SK-N-SH (cell line): ENCODE data around the gene PCNX3. TPM values are rescaled to one million over a fixed set of nuclear protein-coding genes. Genes with fewer than 3 reads are reported as not detected.

ENCODE experiments used
- CTCF ChIA-PET: fragments of 300-600, 350-600 bp; formaldehyde crosslinking; extraction: SDS; loops from one replicate; lab custom pipeline; 2021; lab: Yijun Ruan, JAX
- POLR2A ChIA-PET: fragments of 350-600 bp; sonication (Branson Sonifier 250); formaldehyde crosslinking; extraction: SDS; loops from one replicate; lab custom pipeline; 2020; ENCODE audit warnings: antibody characterized with exemption, inconsistent platforms; lab: Yijun Ruan, JAX
- DNase-seq: peaks from one replicate; pipeline ENCODE4 v3.0.0; 2012
- H2AFZ ChIP-seq: fragments of 200-600 bp; sonication (generic); 2 replicates; pipeline ENCODE4 v1.8.1; 2016; ENCODE audit warnings: antibody characterized with exemption, mild to moderate bottlenecking, low read depth
- H3F3A ChIP-seq: fragments of 200-600 bp; sonication (generic); replicated peaks from 2 replicates; pipeline ENCODE3; 2016; ENCODE audit warnings: antibody characterized with exemption, mild to moderate bottlenecking; ENCODE audit not compliant: insufficient read depth
- H3K27ac ChIP-seq, 2 experiments: fragments of 200-500 bp in 1 of 2; fragments of 200-600 bp in 1 of 2; sonication (Bioruptor generic) in 1 of 2; sonication (generic), shearing (Covaris generic) in 1 of 2; 2 replicates each; pipeline versions ENCODE4 v1.5.1 to v1.6.1; 2014 to 2016; ENCODE audit warnings: low read depth in 2 of 2, inconsistent platforms in 1 of 2, low read length in 1 of 2, mild to moderate bottlenecking in 1 of 2, mixed read lengths in 1 of 2
- H3K27me3 ChIP-seq: fragments of 200-600 bp; sonication (generic), shearing (Covaris generic); 2 replicates; pipeline ENCODE4 v1.6.1; 2016; ENCODE audit warnings: mixed run types; ENCODE audit not compliant: insufficient read depth
- H3K36me3 ChIP-seq, 2 experiments: fragments of 200-500 bp in 1 of 2; fragments of 200-600 bp in 1 of 2; sonication (Bioruptor generic) in 1 of 2; sonication (generic) in 1 of 2; replicated peaks in 1 of 2; 2 replicates each; pipeline versions ENCODE3 to v1.5.1; 2014 to 2016; ENCODE audit warnings: low read length in 1 of 2, mild to moderate bottlenecking in 1 of 2; ENCODE audit not compliant: insufficient read depth in 2 of 2, control insufficient read depth in 1 of 2
- H3K4me1 ChIP-seq, 2 experiments: fragments of 200-500 bp in 1 of 2; fragments of 200-600 bp in 1 of 2; sonication (Bioruptor generic) in 1 of 2; sonication (generic), shearing (Covaris generic) in 1 of 2; 2 replicates each; pipeline versions ENCODE4 v1.5.1 to v1.6.1; 2014 to 2016; ENCODE audit warnings: low read depth in 1 of 2, low read length in 1 of 2, mixed run types in 1 of 2; ENCODE audit not compliant: insufficient read depth in 2 of 2, control insufficient read depth in 1 of 2
- H3K4me2 ChIP-seq: fragments of 200-600 bp; sonication (generic), shearing (Covaris generic); 2 replicates; pipeline ENCODE4 v1.6.1; 2017; ENCODE audit warnings: mixed run types
- H3K4me3 ChIP-seq, 2 experiments: fragments of 200-500 bp in 1 of 2; fragments of 200-600 bp in 1 of 2; sonication (Bioruptor generic) in 1 of 2; sonication (generic), shearing (Covaris generic) in 1 of 2; 2 replicates each; pipeline versions ENCODE4 v1.5.1 to v1.8.1; 2014 to 2016; ENCODE audit warnings: low read depth in 2 of 2, inconsistent platforms in 1 of 2, low read length in 1 of 2, mild to moderate bottlenecking in 1 of 2, mixed read lengths in 1 of 2, moderate library complexity in 1 of 2
- H3K79me2 ChIP-seq: fragments of 200-600 bp; sonication (generic); 2 replicates; pipeline ENCODE4 v1.8.1; 2017; ENCODE audit warnings: mild to moderate bottlenecking; ENCODE audit not compliant: insufficient read depth
- H3K9ac ChIP-seq: fragments of 200-600 bp; sonication (generic); 2 replicates; pipeline ENCODE4 v1.6.1; 2017; ENCODE audit warnings: mixed run types
- H3K9me2 ChIP-seq: fragments of 200-600 bp; sonication (generic); 2 replicates; pipeline ENCODE4 v1.6.1; 2017; ENCODE audit warnings: mixed run types
- H3K9me3 ChIP-seq: fragments of 200-600 bp; sonication (generic); 2 replicates; pipeline ENCODE4 v1.6.1; 2017; ENCODE audit warnings: mixed run types, mild to moderate bottlenecking, moderate library complexity
- H4K20me1 ChIP-seq: fragments of 200-600 bp; sonication (generic); 2 replicates; pipeline ENCODE4 v1.6.1; 2017; ENCODE audit warnings: mild to moderate bottlenecking, mixed run types; ENCODE audit not compliant: insufficient read depth
- EP300 ChIP-seq, 2 experiments: IDR thresholded peaks; 2 replicates each; pipeline versions ENCODE4 v1.4.0 to v1.6.1; 2012; ENCODE audit warnings: borderline replicate concordance in 1 of 2, low read depth in 1 of 2, low read length in 1 of 2
- FOXJ3 ChIP-seq: sonication (generic); formaldehyde crosslinking; IDR thresholded peaks from 2 replicates; pipeline ENCODE4 v1.5.1; 2020; ENCODE audit warnings: mild to moderate bottlenecking, missing genetic modification reagents
- JUND ChIP-seq: IDR thresholded peaks from 2 replicates; pipeline ENCODE4 v1.4.0; 2012
- MXI1 ChIP-seq: IDR thresholded peaks from 2 replicates; pipeline ENCODE4 v1.6.1; 2012; ENCODE audit warnings: mild to moderate bottlenecking, low read depth, low read length, improper control_type of control experiment
- NRF1 ChIP-seq: IDR thresholded peaks from 2 replicates; pipeline ENCODE4 v1.6.1; 2012; ENCODE audit warnings: low read depth, mild to moderate bottlenecking, low read length
- RAD21 ChIP-seq: IDR thresholded peaks from 2 replicates; pipeline ENCODE4 v1.6.1; 2012; ENCODE audit warnings: mild to moderate bottlenecking, low read length
- SIN3A ChIP-seq: IDR thresholded peaks from 2 replicates; pipeline ENCODE4 v1.6.1; 2012; ENCODE audit warnings: low read depth, mild to moderate bottlenecking, low read length, moderate library complexity, borderline replicate concordance
- SMC3 ChIP-seq: IDR thresholded peaks from 2 replicates; pipeline ENCODE4 v1.6.1; 2012; ENCODE audit warnings: low read depth, low read length, improper control_type of control experiment
- TCF12 ChIP-seq: IDR thresholded peaks from 2 replicates; pipeline ENCODE4 v1.4.0; 2012
- TEAD4 ChIP-seq: IDR thresholded peaks from 2 replicates; pipeline ENCODE4 v1.4.0; 2012; ENCODE audit warnings: mild to moderate bottlenecking, borderline replicate concordance; ENCODE audit not compliant: insufficient read depth
- YY1 ChIP-seq: IDR thresholded peaks from 2 replicates; pipeline ENCODE4 v1.4.0; 2012; ENCODE audit warnings: low read depth, mild to moderate bottlenecking
- WGBS: methylation state at CpG from one replicate; pipeline ENCODE4 v1.1.6; 2017; ENCODE audit warnings: low lambda C conversion rate; 5-methylcytosine and 5-hydroxymethylcytosine counted together
- polyA plus RNA-seq, 3 experiments: library from polyadenylated mRNA; depleted of rRNA; stranded (reverse); fragments of >200 nt; gene quantifications; 2 replicates each; pipeline ENCODE4 v1.2.3, GENCODE V29; 2012
- TF ChIP-seq, protein P1 (sequence below): fragments of 150-350 bp; IDR thresholded peaks from 2 replicates; pipeline ENCODE4 v1.6.1; 2016; ENCODE audit warnings: mild to moderate bottlenecking, low read depth, low read length
- TF ChIP-seq, protein P2 (sequence below): fragments of 200-600 bp; sonication (generic); IDR thresholded peaks from 2 replicates; pipeline ENCODE4 v1.6.1; 2017; ENCODE audit warnings: antibody characterized with exemption, mild to moderate bottlenecking, moderate library complexity

Gene PCNX3
- polyA plus RNA-seq, 1 of the 3 experiments (the other 2 are of a cell fraction) = 33.7 TPM

DNA sequence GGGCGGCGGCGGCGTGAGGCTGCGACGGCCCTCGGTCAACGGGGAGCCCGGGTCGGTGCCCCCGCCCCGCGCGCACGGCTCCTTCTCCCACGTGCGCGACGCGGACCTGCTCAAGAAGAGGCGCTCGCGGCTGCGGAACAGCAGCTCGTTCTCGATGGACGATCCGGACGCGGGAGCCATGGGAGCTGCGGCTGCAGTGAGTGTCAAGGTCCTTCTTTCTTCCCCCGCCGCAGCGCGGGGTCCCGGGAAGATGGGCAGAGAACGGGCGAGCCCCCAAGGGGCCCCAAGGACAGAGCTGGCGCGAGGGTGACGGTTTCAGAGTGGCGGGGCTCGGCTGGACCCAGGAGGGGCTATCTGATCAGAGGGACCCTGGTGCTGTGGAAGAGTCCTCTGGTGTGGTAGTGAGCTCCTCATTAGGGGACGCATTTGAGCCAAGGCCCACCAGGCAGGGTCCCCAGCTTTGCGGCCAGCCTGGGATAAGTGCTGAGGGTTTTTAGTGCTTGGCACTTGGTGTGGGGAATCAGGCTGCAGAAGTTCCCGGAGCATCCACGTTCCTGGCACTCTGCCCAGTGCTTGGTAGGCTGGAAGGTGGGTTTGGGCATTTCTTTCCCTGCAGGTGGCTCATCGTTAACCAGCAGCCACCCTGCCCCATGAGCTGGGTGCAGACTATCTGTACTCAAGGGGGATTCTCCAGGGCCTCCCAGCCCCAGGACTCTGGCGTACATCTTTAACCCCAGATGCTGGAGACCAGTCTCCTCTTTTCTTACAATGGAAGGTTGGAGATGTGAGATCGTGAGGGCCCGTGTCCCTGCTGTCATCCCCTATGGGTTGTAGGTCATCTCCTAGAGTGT is 30.0 kb upstream of the PCNX3 start:
- DNase-seq = peak; percentile 36
- WGBS = 92% methylated on average over 31 of the region's 51 CpGs
- TF ChIP-seq JUND (no peak), NRF1 (no peak), MXI1 (no peak), SIN3A (no peak), EP300 (IDR thresholded peaks at IDR 0.05; ENCODE audit: borderline replicate concordance in 1 of 2, low read depth in 1 of 2, low read length in 1 of 2) (no peak), TEAD4 (no peak), TCF12 (no peak), FOXJ3 (CRISPR knock-in tag) (no peak), YY1 (no peak), SMC3 (no peak), RAD21 (no peak)
- TF ChIP-seq, protein P1, sequence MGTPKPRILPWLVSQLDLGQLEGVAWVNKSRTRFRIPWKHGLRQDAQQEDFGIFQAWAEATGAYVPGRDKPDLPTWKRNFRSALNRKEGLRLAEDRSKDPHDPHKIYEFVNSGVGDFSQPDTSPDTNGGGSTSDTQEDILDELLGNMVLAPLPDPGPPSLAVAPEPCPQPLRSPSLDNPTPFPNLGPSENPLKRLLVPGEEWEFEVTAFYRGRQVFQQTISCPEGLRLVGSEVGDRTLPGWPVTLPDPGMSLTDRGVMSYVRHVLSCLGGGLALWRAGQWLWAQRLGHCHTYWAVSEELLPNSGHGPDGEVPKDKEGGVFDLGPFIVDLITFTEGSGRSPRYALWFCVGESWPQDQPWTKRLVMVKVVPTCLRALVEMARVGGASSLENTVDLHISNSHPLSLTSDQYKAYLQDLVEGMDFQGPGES = no peak
- TF ChIP-seq, protein P2, sequence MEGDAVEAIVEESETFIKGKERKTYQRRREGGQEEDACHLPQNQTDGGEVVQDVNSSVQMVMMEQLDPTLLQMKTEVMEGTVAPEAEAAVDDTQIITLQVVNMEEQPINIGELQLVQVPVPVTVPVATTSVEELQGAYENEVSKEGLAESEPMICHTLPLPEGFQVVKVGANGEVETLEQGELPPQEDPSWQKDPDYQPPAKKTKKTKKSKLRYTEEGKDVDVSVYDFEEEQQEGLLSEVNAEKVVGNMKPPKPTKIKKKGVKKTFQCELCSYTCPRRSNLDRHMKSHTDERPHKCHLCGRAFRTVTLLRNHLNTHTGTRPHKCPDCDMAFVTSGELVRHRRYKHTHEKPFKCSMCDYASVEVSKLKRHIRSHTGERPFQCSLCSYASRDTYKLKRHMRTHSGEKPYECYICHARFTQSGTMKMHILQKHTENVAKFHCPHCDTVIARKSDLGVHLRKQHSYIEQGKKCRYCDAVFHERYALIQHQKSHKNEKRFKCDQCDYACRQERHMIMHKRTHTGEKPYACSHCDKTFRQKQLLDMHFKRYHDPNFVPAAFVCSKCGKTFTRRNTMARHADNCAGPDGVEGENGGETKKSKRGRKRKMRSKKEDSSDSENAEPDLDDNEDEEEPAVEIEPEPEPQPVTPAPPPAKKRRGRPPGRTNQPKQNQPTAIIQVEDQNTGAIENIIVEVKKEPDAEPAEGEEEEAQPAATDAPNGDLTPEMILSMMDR = no peak
- TF ChIP-seq, all 33 proteins: peak for 0
- Histone ChIP-seq H3K4me1 (peaks cover 0 to 7% of the 10 kb centered on the region in 2 experiments; a peak in 1 of 4 replicates), H3K9me2 (no peaks in the 10 kb centered on the region), H3K4me3 (no peak overlapping the region), H3K79me2 (no peaks in the 10 kb centered on the region), H3K4me2 (no peak overlapping the region), H3K9ac (no peak overlapping the region), H3K27me3 (no peaks in the 10 kb centered on the region), H3F3A (peaks cover 16% of the 10 kb centered on the region), H3K27ac (peak overlapping the region in 1 of 2 experiments; percentile 14; a peak in 1 of 4 replicates), H3K36me3 (peaks cover 0 to 31% of the 10 kb centered on the region in 2 experiments), H2AFZ (no peak overlapping the region), H3K9me3 (no peaks in the 10 kb centered on the region), H4K20me1 (0 out of 2 replicates have a peak, but pooled peaks cover 3% of the 10 kb centered on the region)
- CTCF ChIA-PET = interaction anchor here (0.6 to 12.8 kb wide), 5 partner anchors 8 to 1654 kb away, joined by 3 to 216 read pairs (median 3); partner anchors contain the start of genes EHBP1L1 and FAM89B
- POLR2A ChIA-PET = no interaction called here
